Measurements from ENCODE around the gene ACTMAP. TPM values are rescaled to one million over a fixed set of nuclear protein-coding genes. Genes with fewer than 3 reads are reported as not detected.
"Not testable (repeated sequence)": the region's sequence is repeated elsewhere in the genome, so short reads cannot be mapped to it uniquely, and the experiment has no call there.

ACTMAP gene
- total RNA-seq, 1 experiment from 2014 or later, result 39.3 TPM

DNA sequence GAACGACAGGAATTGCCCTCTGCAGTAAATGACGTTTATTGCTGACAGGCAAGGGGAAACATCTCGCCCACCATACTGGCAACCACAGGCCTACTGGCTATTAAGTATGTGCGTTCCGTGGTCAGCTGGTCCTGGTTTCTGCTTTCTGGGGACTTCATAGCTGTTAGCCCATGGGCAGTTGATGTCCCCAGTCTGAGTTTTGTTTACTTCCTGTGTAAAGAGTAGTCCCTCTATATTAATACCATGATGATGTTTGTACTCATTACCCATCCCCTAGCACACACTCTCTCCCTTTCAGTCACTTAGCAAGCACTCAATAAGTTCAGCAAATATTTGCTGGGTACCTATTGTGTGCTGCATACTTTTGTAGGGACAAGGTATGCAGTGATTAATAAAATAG, 18.6 kb upstream of the ACTMAP start:
- intact Hi-C loops (cut with micrococcal nuclease; ENCODE audit: unreplicated experiment), result no loop called here
- Histone ChIP-seq H3K27ac (no peak overlapping the region), H3K4me2 (no peak overlapping the region), H3K9me2 (ENCODE audit: insufficient read depth) (no peaks in the 10 kb centered on the region), H3K27me3 (ENCODE audit: insufficient read depth, low read depth) (no peaks in the 10 kb centered on the region), H3K36me3 (ENCODE audit: low read depth) (peaks cover 14% of the 10 kb centered on the region), H2AFZ (no peak overlapping the region), H3K4me1 (replicated peaks; ENCODE audit: insufficient read depth) (no peaks in the 10 kb centered on the region), H4K20me1 (ENCODE audit: insufficient read depth) (peaks cover 15% of the 10 kb centered on the region), H3K4me3 (no peak overlapping the region), H3K9me3 (ENCODE audit: insufficient read depth, low read depth) (no peaks in the 10 kb centered on the region), H3F3A (ENCODE audit: insufficient read depth, low read depth) (peaks cover 48% of the 10 kb centered on the region; the same call in 1 of the 2 replicates), H3K79me2 (ENCODE audit: low read depth) (no peaks in the 10 kb centered on the region)
- TF ChIP-seq, protein P1, sequence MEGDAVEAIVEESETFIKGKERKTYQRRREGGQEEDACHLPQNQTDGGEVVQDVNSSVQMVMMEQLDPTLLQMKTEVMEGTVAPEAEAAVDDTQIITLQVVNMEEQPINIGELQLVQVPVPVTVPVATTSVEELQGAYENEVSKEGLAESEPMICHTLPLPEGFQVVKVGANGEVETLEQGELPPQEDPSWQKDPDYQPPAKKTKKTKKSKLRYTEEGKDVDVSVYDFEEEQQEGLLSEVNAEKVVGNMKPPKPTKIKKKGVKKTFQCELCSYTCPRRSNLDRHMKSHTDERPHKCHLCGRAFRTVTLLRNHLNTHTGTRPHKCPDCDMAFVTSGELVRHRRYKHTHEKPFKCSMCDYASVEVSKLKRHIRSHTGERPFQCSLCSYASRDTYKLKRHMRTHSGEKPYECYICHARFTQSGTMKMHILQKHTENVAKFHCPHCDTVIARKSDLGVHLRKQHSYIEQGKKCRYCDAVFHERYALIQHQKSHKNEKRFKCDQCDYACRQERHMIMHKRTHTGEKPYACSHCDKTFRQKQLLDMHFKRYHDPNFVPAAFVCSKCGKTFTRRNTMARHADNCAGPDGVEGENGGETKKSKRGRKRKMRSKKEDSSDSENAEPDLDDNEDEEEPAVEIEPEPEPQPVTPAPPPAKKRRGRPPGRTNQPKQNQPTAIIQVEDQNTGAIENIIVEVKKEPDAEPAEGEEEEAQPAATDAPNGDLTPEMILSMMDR (conservative IDR thresholded peaks at IDR 0.05), result no peak
- no peak for TF ChIP-seq EZH2 (IDR thresholded peaks at IDR 0.05; ENCODE audit: low read depth)
- no TSS peak for BruUV-seq (replicated peaks)
- ChIA-PET CTCF (no interaction called here), POLR2A (ENCODE audit: unreplicated experiment) (no interaction called here)
- no peak for DNase-seq

DNA sequence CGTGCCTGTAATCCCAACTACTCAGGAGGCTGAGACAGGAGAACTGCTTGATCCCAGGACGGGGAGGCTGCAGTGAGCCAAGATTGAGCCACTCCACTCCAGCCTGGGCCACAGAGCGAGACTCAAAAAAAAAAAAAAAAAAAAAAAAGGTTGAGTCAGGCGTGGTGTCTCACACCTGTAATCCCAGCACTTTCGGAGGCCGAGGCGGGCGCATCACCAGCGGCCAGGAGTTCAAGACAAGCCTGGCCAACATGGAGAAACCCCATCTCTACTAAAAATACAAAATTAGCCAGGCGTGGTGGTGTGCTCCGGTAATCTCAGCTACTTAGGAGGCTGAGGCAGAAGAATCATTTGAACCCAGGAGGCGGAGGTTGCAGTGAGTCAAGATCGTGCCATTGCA, 16.1 kb upstream of the ACTMAP start:
- H2AFZ ChIP-seq; H3K27me3 ChIP-seq (ENCODE audit: insufficient read depth, low read depth); H3K9me3 ChIP-seq (ENCODE audit: insufficient read depth, low read depth); POLR2A ChIA-PET (ENCODE audit: unreplicated experiment); H3K4me3 ChIP-seq; intact Hi-C loops (cut with micrococcal nuclease; ENCODE audit: unreplicated experiment); H3K4me2 ChIP-seq; BruUV-seq (replicated peaks); H3K27ac ChIP-seq; CTCF ChIA-PET; H3K4me1 ChIP-seq (replicated peaks; ENCODE audit: insufficient read depth); H3K79me2 ChIP-seq (ENCODE audit: low read depth); DNase-seq; H3K9me2 ChIP-seq (ENCODE audit: insufficient read depth): not testable (repeated sequence)
- H3K36me3 ChIP-seq (ENCODE audit: low read depth), result peaks cover 35% of the 10 kb centered on the region
- peaks cover 61% of the 10 kb centered on the region; the same call in 1 of the 2 replicates for H3F3A ChIP-seq (ENCODE audit: insufficient read depth, low read depth)
- peaks cover 38% of the 10 kb centered on the region for H4K20me1 ChIP-seq (ENCODE audit: insufficient read depth)

DNA sequence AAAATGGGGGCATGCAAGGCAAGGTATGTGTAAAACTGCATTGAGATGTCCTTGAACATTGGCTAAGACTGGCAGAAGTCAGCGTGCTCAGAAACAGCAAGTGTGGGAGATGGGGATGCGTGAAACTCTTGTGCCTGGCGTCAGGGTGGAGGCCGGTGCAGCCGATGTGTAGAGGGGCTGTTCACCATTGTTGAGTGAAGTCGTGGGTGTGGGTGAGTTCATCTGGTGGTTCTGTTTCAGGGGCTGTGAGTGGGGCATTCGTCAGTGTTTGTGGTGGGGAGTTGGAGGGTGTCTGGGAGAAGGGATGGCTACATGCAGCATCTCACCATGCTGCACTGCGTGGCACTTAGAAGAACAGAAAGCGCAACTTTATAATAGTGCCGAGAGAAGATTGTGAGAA, 13.7 kb upstream of the ACTMAP start:
- ChIA-PET CTCF (no interaction called here), POLR2A (ENCODE audit: unreplicated experiment) (no interaction called here)
- 0 out of 2 replicates have a peak, but pooled peaks cover 4% of the 10 kb centered on the region for H3K79me2 ChIP-seq (ENCODE audit: low read depth)
- intact Hi-C loops (cut with micrococcal nuclease; ENCODE audit: unreplicated experiment), result no loop called here
- peaks cover 60% of the 10 kb centered on the region for H4K20me1 ChIP-seq (ENCODE audit: insufficient read depth)
- no peaks in the 10 kb centered on the region for H3K27me3 ChIP-seq (ENCODE audit: insufficient read depth, low read depth)
- H3K36me3 ChIP-seq (ENCODE audit: low read depth), result peaks cover 56% of the 10 kb centered on the region
- DNase-seq, result no peak
- no TSS peak for BruUV-seq (replicated peaks)
- no peak overlapping the region for H2AFZ ChIP-seq
- no peaks in the 10 kb centered on the region for H3K9me3 ChIP-seq (ENCODE audit: insufficient read depth, low read depth)
- no peak overlapping the region for H3K27ac ChIP-seq
- no peak for TF ChIP-seq EZH2 (IDR thresholded peaks at IDR 0.05; ENCODE audit: low read depth)
- TF ChIP-seq, protein P1 (conservative IDR thresholded peaks at IDR 0.05), result no peak
- peaks cover 68% of the 10 kb centered on the region; the same call in 1 of the 2 replicates for H3F3A ChIP-seq (ENCODE audit: insufficient read depth, low read depth)
- no peaks in the 10 kb centered on the region for H3K9me2 ChIP-seq (ENCODE audit: insufficient read depth)
- no peak overlapping the region for H3K4me3 ChIP-seq
- no peak overlapping the region for H3K4me2 ChIP-seq
- H3K4me1 ChIP-seq (replicated peaks; ENCODE audit: insufficient read depth), result no peaks in the 10 kb centered on the region

DNA sequence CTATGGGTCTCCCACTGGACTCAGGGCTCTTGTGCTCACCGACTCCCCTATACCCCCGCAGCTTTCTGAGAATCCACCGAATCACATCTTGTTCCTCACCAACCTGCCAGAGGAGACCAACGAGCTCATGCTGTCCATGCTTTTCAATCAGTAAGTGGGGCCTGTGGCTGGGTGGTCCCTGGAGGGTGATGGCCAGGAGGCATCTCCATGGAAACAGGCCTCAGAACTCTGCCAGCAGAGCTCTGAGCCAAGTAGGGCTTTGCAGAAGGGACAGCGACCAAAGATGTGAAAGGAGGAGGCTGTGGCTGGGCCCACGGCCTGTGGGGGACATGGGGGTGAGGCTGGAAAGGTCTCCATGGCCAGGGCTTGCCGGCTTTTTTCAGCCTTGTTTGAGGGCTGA, 13.2 kb upstream of the ACTMAP start:
- DNase-seq, result no peak
- H4K20me1 ChIP-seq (ENCODE audit: insufficient read depth), result peaks cover 63% of the 10 kb centered on the region
- peaks cover 66% of the 10 kb centered on the region; the same call in 1 of the 2 replicates for H3F3A ChIP-seq (ENCODE audit: insufficient read depth, low read depth)
- no peak overlapping the region for H3K27ac ChIP-seq
- TF ChIP-seq, protein P1 (conservative IDR thresholded peaks at IDR 0.05), result no peak
- TF ChIP-seq EZH2 (IDR thresholded peaks at IDR 0.05; ENCODE audit: low read depth), result no peak
- ChIA-PET POLR2A (ENCODE audit: unreplicated experiment) (no interaction called here), CTCF (no interaction called here)
- peaks cover 60% of the 10 kb centered on the region for H3K36me3 ChIP-seq (ENCODE audit: low read depth)
- no peak overlapping the region for H3K4me3 ChIP-seq
- peaks cover 6% of the 10 kb centered on the region; the same call in 1 of the 2 replicates for H3K79me2 ChIP-seq (ENCODE audit: low read depth)
- BruUV-seq (replicated peaks), result no TSS peak
- H3K9me3 ChIP-seq (ENCODE audit: insufficient read depth, low read depth), result no peaks in the 10 kb centered on the region
- no peaks in the 10 kb centered on the region for H3K9me2 ChIP-seq (ENCODE audit: insufficient read depth)
- intact Hi-C loops (cut with micrococcal nuclease; ENCODE audit: unreplicated experiment), result no loop called here
- H3K4me1 ChIP-seq (replicated peaks; ENCODE audit: insufficient read depth), result no peaks in the 10 kb centered on the region
- no peaks in the 10 kb centered on the region for H3K27me3 ChIP-seq (ENCODE audit: insufficient read depth, low read depth)
- H2AFZ ChIP-seq, result no peak overlapping the region
- no peak overlapping the region for H3K4me2 ChIP-seq
